GM23248 (cell line): ENCODE data around the gene ASZ1.

ENCODE experiments used
- EZH2 ChIP-seq: fragments of 200-600 bp; sonication (generic); IDR thresholded peaks from 2 replicates; pipeline ENCODE4 v1.6.1; 2018; ENCODE audit warnings: antibody characterized with exemption, mild to moderate bottlenecking; ENCODE audit not compliant: insufficient read depth, poor library complexity, severe bottlenecking
- EZH2phosphoT487 ChIP-seq: fragments of 200-600 bp; sonication (generic); IDR thresholded peaks from 2 replicates; pipeline ENCODE4 v1.6.1; 2018; ENCODE audit warnings: antibody characterized with exemption, moderate library complexity, mild to moderate bottlenecking, low read depth; ENCODE audit not compliant: insufficient read depth

- TF ChIP-seq EZH2 (no peak), EZH2phosphoT487 (no peak)
These were observed 21.8 kb downstream of the ASZ1 start for GRCh38 chr7:117405519-117405918.
